PC-3 (cell line): ENCODE measurements around the gene MROH2A. TPM values are rescaled to one million over a fixed set of nuclear protein-coding genes. Genes with fewer than 3 reads are reported as not detected.

Experiments
- ATAC-seq: fragments of 200-7000 bp; cut with Tn5 transposase; 2 replicates; pipeline ENCODE4 v1.9.1; 2020; ENCODE audit warnings: mild to moderate bottlenecking, moderate library complexity
- BruUV-seq: library from RNA; stranded (reverse); fragments of 400-500 nt; replicated peaks from 2 replicates; lab custom pipeline; 2021; lab: Mats Ljungman, UMichigan
- CTCF ChIA-PET: fragments of 300-600 bp; sonication (Branson Sonifier 250); formaldehyde crosslinking; loops from one replicate; lab custom pipeline; 2022; ENCODE audit warnings: antibody characterized with exemption; lab: Charles Lee
- POLR2A ChIA-PET: fragments of 300-600 bp; sonication (Branson Sonifier 250); formaldehyde crosslinking; loops from one replicate; lab custom pipeline; 2022; ENCODE audit warnings: antibody characterized with exemption; ENCODE audit not compliant: unreplicated experiment; lab: Charles Lee
- DNase-seq: peaks from one replicate; pipeline ENCODE4 v3.0.0-alpha.2; 2015
- H2AFZ ChIP-seq: fragments of 300-600 bp; sonication (generic); 2 replicates; pipeline ENCODE4 v1.6.0; 2016; ENCODE audit warnings: antibody characterized with exemption, low read length
- H3F3A ChIP-seq: fragments of 300-600 bp; sonication (generic); one replicate; pipeline ENCODE4 v1.6.0; 2017; ENCODE audit warnings: antibody characterized with exemption, low read length, control low read depth, mild to moderate bottlenecking; ENCODE audit not compliant: unreplicated experiment
- H3K27ac ChIP-seq: fragments of 300-600 bp; sonication (generic); 2 replicates; pipeline ENCODE4 v1.5.1; 2016; ENCODE audit warnings: mild to moderate bottlenecking, low read length
- H3K27me3 ChIP-seq: fragments of 300-600 bp; sonication (generic); 2 replicates; pipeline ENCODE4 v1.6.1; 2016; ENCODE audit warnings: low read length, mixed read lengths
- H3K36me3 ChIP-seq: fragments of 300-600 bp; sonication (generic); 2 replicates; pipeline ENCODE4 v1.6.1; 2016; ENCODE audit warnings: low read depth, mixed run types, low read length, mixed read lengths
- H3K4me1 ChIP-seq: fragments of 300-600 bp; sonication (generic); 2 replicates; pipeline ENCODE4 v1.5.1; 2016; ENCODE audit warnings: low read length; ENCODE audit not compliant: insufficient read depth
- H3K4me2 ChIP-seq: fragments of 300-600 bp; sonication (generic); 2 replicates; pipeline ENCODE4 v1.6.0; 2016; ENCODE audit warnings: low read length
- H3K4me3 ChIP-seq: fragments of 300-600 bp; sonication (generic); 2 replicates; pipeline ENCODE4 v1.5.1; 2016; ENCODE audit warnings: mild to moderate bottlenecking, low read length, mixed read lengths
- H3K79me2 ChIP-seq: fragments of 300-600 bp; sonication (generic); 2 replicates; pipeline ENCODE4 v1.6.1; 2017; ENCODE audit warnings: low read length, mixed read lengths
- H3K9ac ChIP-seq: fragments of 300-600 bp; sonication (generic); 2 replicates; pipeline ENCODE4 v1.6.0; 2016; ENCODE audit warnings: mild to moderate bottlenecking, low read length
- H3K9me2 ChIP-seq: fragments of 300-600 bp; sonication (generic); replicated peaks from 2 replicates; pipeline ENCODE4 v1.6.1; 2016; ENCODE audit warnings: mixed run types, low read length, mixed read lengths
- H3K9me3 ChIP-seq: fragments of 300-600 bp; sonication (generic); 2 replicates; pipeline ENCODE4 v1.6.1; 2016; ENCODE audit warnings: low read length, mixed read lengths
- H4K20me1 ChIP-seq: fragments of 300-600 bp; sonication (generic); 2 replicates; pipeline ENCODE4 v1.6.1; 2016; ENCODE audit warnings: low read length, mixed read lengths
- CTCF ChIP-seq: fragments of 300-600 bp; sonication (generic); conservative IDR thresholded peaks from 2 replicates; pipeline ENCODE4 v1.5.1; 2017; ENCODE audit warnings: antibody characterized with exemption, low read depth, mild to moderate bottlenecking, low read length
- EZH2 ChIP-seq: fragments of 300-600 bp; sonication (generic); IDR thresholded peaks from one replicate; pipeline ENCODE4 v1.6.1; 2017; ENCODE audit warnings: antibody characterized with exemption, mild to moderate bottlenecking, low read length; ENCODE audit not compliant: unreplicated experiment
- EZH2phosphoT487 ChIP-seq: fragments of 300-600 bp; sonication (generic); IDR thresholded peaks from 2 replicates; pipeline ENCODE4 v1.6.1; 2018; ENCODE audit warnings: mild to moderate bottlenecking, antibody characterized with exemption, low read length, borderline replicate concordance
- intact Hi-C: fragments of 100-400 bp; cut with micrococcal nuclease; formaldehyde crosslinking; loops from 2 replicates; pipeline ENCODE4 v1.9.0; 2023
- total RNA-seq: library from RNA; depleted of rRNA; stranded (reverse); fragments of >200 nt; gene quantifications from 2 replicates; pipeline ENCODE4 v1.2.3, GENCODE V29; 2014

The MROH2A gene
- total RNA-seq, 1 experiment from 2014 or later: not detected

GRCh38 chr2:233829193-233830110 is 51.3 kb downstream of the MROH2A start:
- no TSS peak for BruUV-seq
- ATAC-seq: no peak
- no peaks in the 10 kb centered on the region for H3K79me2 ChIP-seq
- H3K4me1 ChIP-seq: no peaks in the 10 kb centered on the region
- H3K9me2 ChIP-seq: no peaks in the 10 kb centered on the region
- TF ChIP-seq EZH2 (no peak), EZH2phosphoT487 (no peak), CTCF (no peak)
- DNase-seq: no peak
- H3K27ac ChIP-seq: no peak overlapping the region
- H3K9ac ChIP-seq: no peak overlapping the region
- H3K9me3 ChIP-seq: no peaks in the 10 kb centered on the region
- no peaks in the 10 kb centered on the region for H4K20me1 ChIP-seq
- no peak overlapping the region for H3K4me2 ChIP-seq
- ChIA-PET POLR2A (no interaction called here), CTCF (no interaction called here)
- no peak overlapping the region for H2AFZ ChIP-seq
- no peaks in the 10 kb centered on the region for H3F3A ChIP-seq
- intact Hi-C loops: loop anchor here (5.0 kb wide), 1 partner anchor 117 kb away; the partner anchor contains the start of gene UGT1A5
- no peaks in the 10 kb centered on the region for H3K27me3 ChIP-seq
- peaks cover 3% of the 10 kb centered on the region; the same call in 1 of the 2 replicates for H3K36me3 ChIP-seq
- no peak overlapping the region for H3K4me3 ChIP-seq

GRCh38 chr2:233830111-233830802 is 52.1 kb downstream of the MROH2A start:
- H2AFZ ChIP-seq: no peak overlapping the region
- ChIA-PET POLR2A (no interaction called here), CTCF (no interaction called here)
- H3K4me3 ChIP-seq: no peak overlapping the region
- no peak for DNase-seq
- H3K9me3 ChIP-seq: no peaks in the 10 kb centered on the region
- no peaks in the 10 kb centered on the region for H3K79me2 ChIP-seq
- no peak overlapping the region for H3K9ac ChIP-seq
- no TSS peak for BruUV-seq
- H3K36me3 ChIP-seq: peaks cover 6% of the 10 kb centered on the region; the same call in 1 of the 2 replicates
- no peak for ATAC-seq
- no peaks in the 10 kb centered on the region for H3K9me2 ChIP-seq
- no peak overlapping the region for H3K27ac ChIP-seq
- no peaks in the 10 kb centered on the region for H4K20me1 ChIP-seq
- H3F3A ChIP-seq: no peaks in the 10 kb centered on the region
- TF ChIP-seq EZH2: no peak
- TF ChIP-seq EZH2phosphoT487: no peak
- TF ChIP-seq CTCF: no peak
- no peaks in the 10 kb centered on the region for H3K27me3 ChIP-seq
- no peaks in the 10 kb centered on the region for H3K4me1 ChIP-seq
- intact Hi-C loops: loop anchor here (5.0 kb wide), 1 partner anchor 118 kb away; the partner anchor contains the start of gene UGT1A5
- H3K4me2 ChIP-seq: no peak overlapping the region
